Measurements from ENCODE around the gene TTYH3.

DNA sequence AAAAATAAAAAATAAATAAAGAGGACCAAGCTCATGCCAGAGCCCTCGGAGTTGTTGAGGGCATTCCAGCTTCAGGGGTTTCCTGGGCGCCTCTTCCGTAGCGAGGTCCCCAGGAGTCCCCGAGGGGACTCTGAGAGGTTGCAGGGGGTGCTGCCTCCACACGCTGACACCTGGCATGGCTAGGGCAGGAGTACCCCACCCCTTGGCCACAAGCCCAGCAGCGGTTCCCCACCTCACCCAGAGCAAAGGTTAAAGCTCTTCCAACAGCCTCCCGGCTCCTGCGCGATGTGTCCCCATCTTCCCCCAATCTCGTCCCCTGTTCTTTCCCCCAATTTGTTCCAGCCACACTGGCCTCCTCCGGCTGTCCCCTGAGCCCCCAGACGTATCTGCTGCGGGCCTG, 60.8 kb downstream of the TTYH3 start:
- TF ChIP-seq YY1 (IDR thresholded peaks at IDR 0.05; ENCODE audit: low read depth) (no peak), CREB1 (IDR thresholded peaks at IDR 0.05; ENCODE audit: low read depth) (no peak), TEAD4 (IDR thresholded peaks at IDR 0.05) (no peak)
- TF ChIP-seq, protein P1, sequence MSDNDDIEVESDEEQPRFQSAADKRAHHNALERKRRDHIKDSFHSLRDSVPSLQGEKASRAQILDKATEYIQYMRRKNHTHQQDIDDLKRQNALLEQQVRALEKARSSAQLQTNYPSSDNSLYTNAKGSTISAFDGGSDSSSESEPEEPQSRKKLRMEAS (IDR thresholded peaks at IDR 0.05) = no peak
